ENCODE results near the gene ITGB1BP1.

GRCh38 chr2:9443526-9443925, 20.2 kb upstream of the ITGB1BP1 start:
- TF ChIP-seq NFRKB (IDR thresholded peaks at IDR 0.05) (no peak), LEF1 (IDR thresholded peaks at IDR 0.05; ENCODE audit: borderline replicate concordance) (no peak), SP1 (IDR thresholded peaks at IDR 0.05) (no peak), TARDBP (IDR thresholded peaks at IDR 0.05) (no peak), BHLHE40 (IDR thresholded peaks at IDR 0.05; ENCODE audit: borderline replicate concordance) (no peak), FOXK2 (IDR thresholded peaks at IDR 0.05) (no peak), FOXA1 (IDR thresholded peaks at IDR 0.05) (no peak), CTBP1 (IDR thresholded peaks at IDR 0.05; ENCODE audit: borderline replicate concordance) (no peak), HDGF (IDR thresholded peaks at IDR 0.05; ENCODE audit: borderline replicate concordance) (no peak), ARNT (IDR thresholded peaks at IDR 0.05) (no peak), ZNF384 (IDR thresholded peaks at IDR 0.05) (no peak), ELF4 (IDR thresholded peaks at IDR 0.05) (no peak), SUZ12 (IDR thresholded peaks at IDR 0.05) (no peak), PKNOX1 (IDR thresholded peaks at IDR 0.05) (no peak)

Data from HEK293T (cell line).